CD14-positive monocyte (primary cell): ENCODE data around the gene G6PD. TPM values are rescaled to one million over a fixed set of nuclear protein-coding genes. Genes with fewer than 3 reads are reported as not detected.
"Not testable (repeated sequence)": the region's sequence is repeated elsewhere in the genome, so short reads cannot be mapped to it uniquely, and the experiment has no call there.

Source experiments
- DNase-seq, 3 donors: peaks; one replicate each; pipeline ENCODE4 v3.0.0-alpha.2; 2011 to 2022
- H2AFZ ChIP-seq: 2 replicates; pipeline ENCODE4 v1.6.0; 2012; ENCODE audit warnings: mild to moderate bottlenecking, low read depth, low read length, inconsistent platforms; ENCODE audit not compliant: insufficient read depth, poor library complexity, severe bottlenecking
- H3K27ac ChIP-seq, 2 donors: 1 replicate in 1 of 2; 2 replicates in 1 of 2; pipeline ENCODE4 v1.5.1; 2012 to 2013; ENCODE audit warnings: low read length in 2 of 2, control low read depth in 1 of 2, inconsistent platforms in 1 of 2, low read depth in 1 of 2, mild to moderate bottlenecking in 1 of 2
- H3K27me3 ChIP-seq, 2 donors: one replicate each; pipeline versions ENCODE4 v1.6.0 to v1.6.1; 2011 to 2013; ENCODE audit warnings: low read length in 2 of 2; ENCODE audit not compliant: control insufficient read depth in 2 of 2, insufficient read depth in 2 of 2
- H3K36me3 ChIP-seq, 2 donors: replicated peaks in 1 of 2; 1 replicate in 1 of 2; 2 replicates in 1 of 2; pipeline versions ENCODE4 v1.5.1 to v1.6.1; 2012 to 2013; ENCODE audit warnings: low read length in 2 of 2, control low read depth in 1 of 2, inconsistent platforms in 1 of 2, mild to moderate bottlenecking in 1 of 2; ENCODE audit not compliant: insufficient read depth in 2 of 2, control insufficient read depth in 1 of 2
- H3K4me1 ChIP-seq, 2 donors: 1 replicate in 1 of 2; 2 replicates in 1 of 2; pipeline versions ENCODE4 v1.5.1 to v1.6.1; 2012 to 2013; ENCODE audit warnings: low read length in 2 of 2, control low read depth in 1 of 2, inconsistent platforms in 1 of 2, mild to moderate bottlenecking in 1 of 2, moderate library complexity in 1 of 2; ENCODE audit not compliant: insufficient read depth in 2 of 2, control insufficient read depth in 1 of 2
- H3K4me2 ChIP-seq: replicated peaks from 2 replicates; pipeline ENCODE3; 2012; ENCODE audit warnings: low read length, moderate library complexity, mild to moderate bottlenecking; ENCODE audit not compliant: poor library complexity, severe bottlenecking; ENCODE audit errors: extremely low read depth
- H3K4me3 ChIP-seq, 3 experiments: fragments of 200-600 bp in 1 of 3; sonication (generic) in 1 of 3; replicated peaks in 1 of 3; 1 replicate in 2 of 3; 2 replicates in 1 of 3; pipeline ENCODE4 v1.5.1; 2011 to 2013; ENCODE audit warnings: low read length in 3 of 3, mild to moderate bottlenecking in 3 of 3, control low read depth in 2 of 3, low read depth in 2 of 3, inconsistent platforms in 1 of 3, moderate library complexity in 1 of 3
- H3K79me2 ChIP-seq: 2 replicates; pipeline ENCODE4 v1.6.0; 2012; ENCODE audit warnings: mild to moderate bottlenecking, control low read depth, inconsistent platforms, low read length, moderate library complexity; ENCODE audit not compliant: insufficient read depth
- H3K9ac ChIP-seq: 2 replicates; pipeline ENCODE4 v1.6.0; 2017; ENCODE audit warnings: low read length, mild to moderate bottlenecking; ENCODE audit not compliant: insufficient read depth, poor library complexity, severe bottlenecking
- H3K9me3 ChIP-seq, 2 donors: replicated peaks in 1 of 2; 1 replicate in 1 of 2; 2 replicates in 1 of 2; pipeline versions ENCODE4 v1.5.1 to v1.6.1; 2012 to 2013; ENCODE audit warnings: low read length in 2 of 2, control low read depth in 1 of 2; ENCODE audit not compliant: control insufficient read depth in 1 of 2, insufficient read depth in 1 of 2
- H4K20me1 ChIP-seq: 2 replicates; pipeline ENCODE4 v1.6.0; 2012; ENCODE audit warnings: mild to moderate bottlenecking, low read length, control low read depth, moderate library complexity; ENCODE audit not compliant: insufficient read depth
- H3K27ac Mint-ChIP-seq, 7 donors: one replicate each; pipeline ENCODE4 v1.8.0; 2020; ENCODE audit warnings: mild to moderate bottlenecking in 7 of 7, mixed read lengths in 7 of 7, moderate library complexity in 6 of 7, inconsistent platforms in 2 of 7
- H3K27me3 Mint-ChIP-seq, 3 donors: one replicate each; pipeline ENCODE4 v1.8.0; 2021 to 2022; ENCODE audit warnings: low read depth in 3 of 3, mild to moderate bottlenecking in 3 of 3, mixed read lengths in 3 of 3, moderate library complexity in 3 of 3, inconsistent platforms in 1 of 3
- H3K36me3 Mint-ChIP-seq, 2 donors: one replicate each; pipeline ENCODE4 v1.8.0; 2020; ENCODE audit warnings: mixed read lengths in 2 of 2, inconsistent platforms in 1 of 2, mild to moderate bottlenecking in 1 of 2
- H3K4me1 Mint-ChIP-seq: one replicate; pipeline ENCODE4 v1.8.0; 2020; ENCODE audit warnings: mild to moderate bottlenecking, mixed read lengths
- H3K4me3 Mint-ChIP-seq, 2 donors: one replicate each; pipeline ENCODE4 v1.8.0; 2020; ENCODE audit warnings: mild to moderate bottlenecking in 2 of 2, mixed read lengths in 2 of 2, moderate library complexity in 1 of 2
- H3K9me3 Mint-ChIP-seq, 7 donors: one replicate each; pipeline ENCODE4 v1.8.0; 2020 to 2022; ENCODE audit warnings: mixed read lengths in 7 of 7, mild to moderate bottlenecking in 6 of 7, moderate library complexity in 6 of 7, inconsistent platforms in 2 of 7
- WGBS: methylation state at CpG from one replicate; pipeline ENCODE4 v1.1.5; 2013; ENCODE audit warnings: missing lambda C conversion rate; ENCODE audit not compliant: insufficient coverage; 5-methylcytosine and 5-hydroxymethylcytosine counted together
- intact Hi-C, 2 donors: fragments of 100-400 bp; cut with micrococcal nuclease; formaldehyde crosslinking; loops; one replicate each; pipeline versions ENCODE4 v1.15.0 to v1.15.1; 2023
- polyA plus RNA-seq, 3 donors: library from polyadenylated mRNA; depleted of rRNA in 1 of 3; unstranded in 2 of 3; stranded (reverse) in 1 of 3; fragments of 300-500 nt in 2 of 3; fragments of >200 nt in 1 of 3; fragmentation: Illumina TruSeq in 2 of 3; gene quantifications; 1 replicate in 2 of 3; 2 replicates in 1 of 3; pipeline ENCODE4 v1.2.3, GENCODE V29; 2012 to 2021

Gene G6PD
- polyA plus RNA-seq, 3 donors: 10.7 to 165 (median 14.7) TPM

DNA sequence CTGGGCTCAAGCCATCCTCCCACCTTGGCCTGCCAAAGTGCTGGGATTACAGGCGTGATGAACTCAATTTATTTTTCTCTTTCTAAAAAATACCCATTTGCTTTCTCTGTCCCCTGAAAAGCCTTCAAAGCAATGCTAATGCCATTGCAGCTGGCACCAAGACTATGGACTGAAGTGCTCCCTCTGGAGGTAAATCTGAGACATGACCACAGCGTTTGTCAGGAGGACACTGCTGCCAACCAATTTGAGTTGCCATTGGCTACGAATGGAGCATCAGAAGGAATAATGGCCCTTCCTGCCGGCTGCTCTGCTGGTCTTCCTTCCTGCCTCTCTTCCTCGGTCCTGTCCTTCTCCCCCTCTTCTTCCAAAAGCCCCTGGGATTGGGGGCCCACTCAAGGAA lies 28.4 kb upstream of the G6PD start:
- H4K20me1 ChIP-seq, DNase-seq, H3K36me3 ChIP-seq, H3K9me3 ChIP-seq, H3K4me3 ChIP-seq, H3K4me2 ChIP-seq, H3K4me3 Mint-ChIP-seq, H3K4me1 Mint-ChIP-seq, H3K79me2 ChIP-seq, H3K27ac ChIP-seq, H2AFZ ChIP-seq, intact Hi-C loops, H3K9me3 Mint-ChIP-seq, H3K9ac ChIP-seq, H3K27ac Mint-ChIP-seq, H3K27me3 Mint-ChIP-seq, H3K36me3 Mint-ChIP-seq, H3K27me3 ChIP-seq, H3K4me1 ChIP-seq: not testable (repeated sequence)
- WGBS: no CpG with 5 or more reads among the region's 5 CpGs

DNA sequence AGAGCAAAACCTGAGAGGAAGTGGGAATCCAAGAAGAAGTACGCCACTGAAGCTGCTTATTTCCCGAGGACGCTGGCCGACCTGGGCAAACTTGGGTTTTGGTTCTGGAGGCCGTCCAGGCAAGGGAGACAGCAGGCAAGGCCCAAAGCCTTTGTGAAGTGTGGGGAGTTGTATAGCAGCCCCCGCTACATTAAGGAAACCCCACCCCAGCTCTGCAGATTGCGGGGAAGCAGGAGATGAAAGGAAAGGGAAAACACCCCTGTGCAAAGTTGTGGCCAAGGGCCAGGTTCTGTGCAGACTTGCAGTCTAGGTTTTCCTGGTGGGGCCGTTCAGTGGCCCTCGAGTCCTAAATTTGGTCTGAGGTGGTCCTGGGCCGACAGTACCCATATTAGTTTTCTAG lies 26.4 kb upstream of the G6PD start:
- H3K4me1 Mint-ChIP-seq, H3K27ac ChIP-seq, H3K27me3 ChIP-seq, H2AFZ ChIP-seq, H3K4me1 ChIP-seq, H3K9me3 ChIP-seq, DNase-seq, H3K4me3 Mint-ChIP-seq, H3K79me2 ChIP-seq, H3K4me2 ChIP-seq, H3K27ac Mint-ChIP-seq, H3K36me3 Mint-ChIP-seq, H3K4me3 ChIP-seq, H3K36me3 ChIP-seq, intact Hi-C loops, H4K20me1 ChIP-seq, H3K9ac ChIP-seq, H3K9me3 Mint-ChIP-seq, H3K27me3 Mint-ChIP-seq: not testable (repeated sequence)
- WGBS: no CpG with 5 or more reads among the region's 10 CpGs

DNA sequence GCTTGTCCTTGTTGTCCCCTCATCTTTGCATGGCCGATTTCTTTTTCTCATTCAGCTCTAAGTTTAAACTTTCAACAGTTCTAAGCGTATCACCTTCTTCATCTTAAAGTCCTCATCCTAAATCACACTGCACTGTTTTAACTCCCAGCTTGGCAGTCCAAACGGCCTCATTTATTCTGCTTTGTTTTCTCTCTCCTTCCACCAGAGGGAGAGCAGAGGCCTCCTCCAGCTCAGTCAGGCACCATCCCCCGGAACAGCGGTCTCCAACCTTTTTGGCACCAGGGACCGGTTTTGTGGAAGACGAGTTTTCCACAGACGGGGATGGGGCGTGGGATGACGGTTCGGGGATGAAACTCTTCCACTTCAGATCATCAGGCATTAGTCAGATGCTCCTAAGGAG lies 23.7 kb upstream of the G6PD start:
- H3K27me3 Mint-ChIP-seq, H3K27ac ChIP-seq, H3K4me3 Mint-ChIP-seq, H4K20me1 ChIP-seq, H3K79me2 ChIP-seq, H3K36me3 Mint-ChIP-seq, intact Hi-C loops, H3K27me3 ChIP-seq, H3K27ac Mint-ChIP-seq, H3K4me2 ChIP-seq, H3K9ac ChIP-seq, H3K4me3 ChIP-seq, DNase-seq, H3K36me3 ChIP-seq, H3K4me1 ChIP-seq, H2AFZ ChIP-seq, H3K9me3 Mint-ChIP-seq, H3K4me1 Mint-ChIP-seq, H3K9me3 ChIP-seq: not testable (repeated sequence)
- no CpG with 5 or more reads among the region's 11 CpGs for WGBS

DNA sequence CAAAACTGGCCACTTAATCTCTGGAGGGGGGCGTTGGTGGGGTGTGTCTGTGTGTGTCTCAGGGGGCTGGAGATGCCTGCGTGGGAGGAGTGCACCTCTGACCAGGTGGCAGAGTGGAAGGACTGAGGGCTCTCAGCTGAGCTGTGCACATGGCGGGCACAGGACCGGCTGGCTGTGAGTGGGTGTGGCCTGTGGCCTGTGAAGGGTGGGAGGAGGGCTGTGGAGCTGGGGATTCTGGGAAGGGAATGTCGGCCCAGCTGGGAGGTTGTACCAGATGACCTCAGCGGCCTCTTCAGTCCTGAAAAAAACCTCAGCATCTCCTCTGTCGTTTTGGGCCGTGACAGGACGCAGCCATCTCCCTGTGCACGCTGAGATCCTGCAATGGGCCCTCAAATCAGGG lies 15.6 kb upstream of the G6PD start:
- H3K27me3 ChIP-seq, H3K4me1 ChIP-seq, H3K27ac ChIP-seq, H3K36me3 Mint-ChIP-seq, H2AFZ ChIP-seq, H3K4me3 ChIP-seq, H3K9ac ChIP-seq, H3K79me2 ChIP-seq, H3K4me2 ChIP-seq, H3K4me1 Mint-ChIP-seq, H3K36me3 ChIP-seq, H3K27me3 Mint-ChIP-seq, H3K27ac Mint-ChIP-seq, intact Hi-C loops, DNase-seq, H4K20me1 ChIP-seq, H3K9me3 Mint-ChIP-seq, H3K9me3 ChIP-seq, H3K4me3 Mint-ChIP-seq: not testable (repeated sequence)
- WGBS: no CpG with 5 or more reads among the region's 10 CpGs
